Activated T-cell treated with anti-CD3 and anti-CD28 coated beads, Interleukin-2, amount 50 U/mL, for 4 hours (primary cell): ENCODE results near the gene SMAD4. TPM values are rescaled to one million over a fixed set of nuclear protein-coding genes. Genes with fewer than 3 reads are reported as not detected.

Experiments
- ATAC-seq, 2 donors: fragments of 200-7000 bp; cut with Tn5 transposase; one replicate each; pipeline ENCODE4 v1.10.0; 2021
- DNase-seq: peaks from one replicate; pipeline ENCODE4 v3.0.0-alpha.2; 2020
- H3K27me3 Mint-ChIP-seq: one replicate; pipeline ENCODE4 v1.8.0; 2021; ENCODE audit warnings: low read depth, mixed read lengths
- H3K36me3 Mint-ChIP-seq: one replicate; pipeline ENCODE4 v1.8.0; 2022; ENCODE audit warnings: mixed read lengths; ENCODE audit not compliant: insufficient read depth
- H3K4me1 Mint-ChIP-seq: one replicate; pipeline ENCODE4 v1.8.0; 2021; ENCODE audit warnings: low read depth, mixed read lengths
- H3K4me3 Mint-ChIP-seq: one replicate; pipeline ENCODE4 v1.8.0; 2021; ENCODE audit warnings: mild to moderate bottlenecking, moderate library complexity, mixed read lengths
- H3K9me3 Mint-ChIP-seq: one replicate; pipeline ENCODE4 v1.8.0; 2021; ENCODE audit warnings: mixed read lengths
- total RNA-seq, 3 donors: library from RNA; stranded (reverse); gene quantifications; one replicate each; pipeline ENCODE4 v1.2.1, GENCODE V29; 2021

SMAD4 gene
- total RNA-seq, 3 donors from 2014 or later: 58.6 to 60.7 (median 59.6) TPM

DNA sequence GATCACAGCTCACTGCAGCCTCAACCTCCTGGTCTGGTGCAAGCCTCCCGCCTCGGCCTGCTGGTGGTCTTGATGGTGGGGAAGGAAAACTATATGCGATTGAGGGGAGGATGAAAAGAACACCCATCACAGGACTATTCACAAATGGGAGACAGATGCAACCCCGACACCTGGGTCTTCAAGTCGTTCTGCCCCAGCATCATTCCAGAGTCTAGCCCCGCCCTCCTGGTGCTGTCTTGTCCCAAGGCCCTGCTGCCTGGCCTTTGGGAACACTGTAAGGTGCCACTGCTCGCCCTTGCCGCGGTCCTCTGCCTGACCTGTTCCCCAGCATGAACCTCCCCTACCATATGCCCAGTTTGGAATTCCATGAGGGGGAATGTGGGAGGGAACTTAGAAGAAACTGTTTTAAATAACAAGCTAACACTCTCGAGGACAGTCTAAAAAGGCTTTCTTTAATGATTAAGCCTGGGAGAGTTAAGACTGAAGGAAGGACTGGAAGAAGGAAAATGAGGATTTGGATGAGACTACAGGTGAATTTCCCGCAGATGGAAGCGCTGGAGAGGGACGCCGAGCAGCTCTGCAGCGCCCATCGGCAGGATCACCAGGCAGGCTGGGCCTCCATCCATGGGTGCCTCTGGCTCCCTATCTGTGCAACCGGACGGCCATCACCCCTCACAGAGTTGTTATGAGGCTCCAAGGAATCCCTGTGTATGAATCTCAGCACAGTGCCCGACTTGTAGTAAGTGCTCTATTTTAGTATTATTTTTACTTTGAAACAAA is 92.4 kb downstream of the SMAD4 start:
- H3K4me3 Mint-ChIP-seq: no peak overlapping the region
- peaks cover 2% of the 10 kb centered on the region for H3K27me3 Mint-ChIP-seq
- ATAC-seq (no peak), DNase-seq (no peak)
- no peaks in the 10 kb centered on the region for H3K9me3 Mint-ChIP-seq
- H3K36me3 Mint-ChIP-seq: no peaks in the 10 kb centered on the region
- H3K4me1 Mint-ChIP-seq: no peaks in the 10 kb centered on the region

DNA sequence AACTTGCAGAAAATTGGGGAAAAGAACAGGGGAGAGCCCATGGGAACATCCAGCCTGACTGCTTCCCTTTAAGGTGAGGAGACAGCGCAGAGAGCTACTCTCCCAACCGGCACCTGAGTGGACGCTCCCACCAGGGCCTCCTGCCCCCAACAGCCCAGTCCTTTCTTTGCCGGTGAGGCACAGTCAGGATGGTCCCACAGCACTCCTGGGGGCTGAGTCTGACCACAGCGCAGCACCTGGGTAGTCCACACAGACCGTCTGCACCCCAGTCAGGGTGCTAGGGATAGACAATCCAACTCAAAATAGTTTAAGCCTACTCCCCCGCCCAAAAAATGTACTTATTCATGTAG is 93.0 kb downstream of the SMAD4 start:
- no peak for DNase-seq
- Mint-ChIP-seq H3K9me3 (no peaks in the 10 kb centered on the region), H3K4me1 (no peaks in the 10 kb centered on the region), H3K36me3 (no peaks in the 10 kb centered on the region), H3K27me3 (peaks cover 2% of the 10 kb centered on the region), H3K4me3 (no peak overlapping the region)
- no peak for ATAC-seq

DNA sequence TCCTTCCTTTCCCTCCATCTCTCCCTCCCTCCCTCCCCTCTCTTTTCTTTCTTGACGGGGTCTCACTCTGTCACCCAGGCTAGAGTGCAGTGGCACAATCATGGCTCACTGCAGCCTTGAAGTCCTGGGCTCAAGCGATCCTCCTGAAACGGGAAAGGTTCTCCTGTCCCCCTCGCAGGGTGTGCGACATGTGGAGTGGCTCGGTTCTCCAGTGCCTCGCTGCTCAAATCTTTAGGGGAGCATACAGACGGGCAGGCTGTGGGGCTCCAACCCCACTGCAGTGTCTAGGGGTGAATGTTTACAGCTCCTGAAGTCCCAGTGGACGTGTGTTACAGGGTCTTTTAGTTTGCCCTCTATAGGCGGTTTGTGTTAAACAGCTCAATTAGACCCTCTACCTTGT is 93.5 kb downstream of the SMAD4 start:
- Mint-ChIP-seq H3K27me3 (peaks cover 2% of the 10 kb centered on the region), H3K36me3 (no peaks in the 10 kb centered on the region), H3K9me3 (no peaks in the 10 kb centered on the region), H3K4me1 (no peaks in the 10 kb centered on the region), H3K4me3 (no peak overlapping the region)
- ATAC-seq (no peak), DNase-seq (no peak)

DNA sequence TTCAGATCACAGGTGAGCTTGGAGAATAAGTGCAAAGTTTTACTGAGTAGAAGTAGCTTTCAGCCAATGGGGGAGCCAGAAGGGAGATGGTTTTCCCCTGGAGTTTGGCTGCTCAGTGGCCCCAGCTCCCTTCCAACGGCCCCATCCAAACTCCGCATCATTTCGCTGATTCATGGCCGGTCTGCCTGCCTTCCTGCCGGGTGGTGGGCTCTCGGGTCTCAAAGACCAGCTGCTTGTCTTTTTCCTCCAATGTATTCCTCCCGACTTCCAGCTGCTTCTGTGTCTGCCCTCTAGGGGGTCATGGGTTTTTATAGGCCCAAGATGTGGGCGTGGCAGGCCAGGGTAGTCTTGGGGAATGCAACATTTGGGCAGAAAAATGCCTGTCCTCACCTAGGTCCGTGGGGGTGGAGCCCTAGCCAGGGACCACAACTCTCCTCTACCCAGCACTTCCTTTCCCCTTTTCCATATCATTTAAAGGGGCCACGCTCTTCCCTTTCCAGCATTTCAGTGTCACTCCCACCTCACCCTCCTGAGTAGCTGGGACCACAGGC is 94.0 kb downstream of the SMAD4 start:
- DNase-seq (no peak), ATAC-seq (no peak)
- Mint-ChIP-seq H3K4me3 (no peak overlapping the region), H3K9me3 (no peaks in the 10 kb centered on the region), H3K36me3 (no peaks in the 10 kb centered on the region), H3K27me3 (peaks cover 2% of the 10 kb centered on the region), H3K4me1 (no peaks in the 10 kb centered on the region)

DNA sequence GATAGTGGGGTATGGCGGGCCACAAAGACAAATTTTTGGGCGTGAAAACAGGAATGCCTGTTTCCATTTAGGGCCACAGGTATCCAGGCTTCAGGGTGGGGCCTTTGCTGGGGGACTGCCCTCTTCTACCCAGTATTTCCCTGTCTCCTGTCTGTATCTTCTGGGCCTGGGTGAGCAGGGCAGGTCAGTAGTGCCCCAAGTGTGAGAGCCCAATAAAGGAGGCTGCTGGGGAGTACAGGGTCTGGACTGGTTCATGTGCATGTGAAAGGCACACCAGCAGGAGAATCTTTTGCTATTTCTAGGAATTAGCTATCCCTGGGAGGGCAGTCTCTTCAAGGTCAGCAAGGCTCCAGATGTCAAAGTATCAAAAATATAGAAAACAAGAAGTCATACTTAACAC is 96.0 kb downstream of the SMAD4 start:
- H3K4me3 Mint-ChIP-seq: no peak overlapping the region
- H3K27me3 Mint-ChIP-seq: peaks cover 2% of the 10 kb centered on the region
- H3K9me3 Mint-ChIP-seq: no peaks in the 10 kb centered on the region
- ATAC-seq (no peak), DNase-seq (no peak)
- no peaks in the 10 kb centered on the region for H3K4me1 Mint-ChIP-seq
- no peaks in the 10 kb centered on the region for H3K36me3 Mint-ChIP-seq

DNA sequence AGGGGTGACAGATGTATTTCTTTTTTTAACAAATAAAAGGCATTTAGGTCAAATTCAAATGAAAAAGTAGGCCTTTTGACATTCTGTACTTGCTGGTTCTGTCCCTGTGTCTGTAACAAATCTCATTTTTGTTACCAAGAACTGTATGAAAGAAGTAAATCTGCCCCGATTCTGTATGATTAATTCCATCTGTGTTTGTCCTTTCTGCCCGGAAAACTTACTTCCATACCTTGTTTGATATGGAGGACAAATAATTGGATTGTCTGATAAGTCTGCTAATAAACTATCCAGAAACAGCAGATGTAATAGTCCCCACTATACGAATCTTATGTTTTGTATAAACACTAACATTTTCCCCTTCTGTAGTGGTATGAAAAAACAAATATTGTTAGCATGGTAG is 97.7 kb downstream of the SMAD4 start:
- DNase-seq (no peak), ATAC-seq (no peak)
- Mint-ChIP-seq H3K27me3 (peaks cover 2% of the 10 kb centered on the region), H3K4me1 (no peaks in the 10 kb centered on the region), H3K9me3 (no peaks in the 10 kb centered on the region), H3K4me3 (no peak overlapping the region), H3K36me3 (no peaks in the 10 kb centered on the region)

DNA sequence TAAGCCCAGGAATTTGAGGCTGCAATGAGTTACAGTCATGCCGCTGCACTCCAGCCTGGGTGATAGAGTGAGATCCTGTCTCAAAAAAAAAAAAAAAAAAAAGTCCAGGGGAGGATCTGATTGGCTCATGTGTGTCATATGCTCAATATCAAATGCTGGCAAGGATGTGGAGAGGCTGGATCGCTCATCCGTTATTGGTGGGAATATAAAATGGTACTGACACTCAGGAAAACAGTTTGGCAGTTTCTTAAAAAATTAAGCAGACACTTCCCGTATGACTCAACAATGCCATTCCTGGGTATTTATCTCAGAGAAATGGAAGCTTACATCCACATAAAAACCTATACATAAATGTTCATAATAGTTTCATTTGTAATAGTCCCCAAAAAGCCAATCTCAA is 98.5 kb downstream of the SMAD4 start:
- H3K27me3 Mint-ChIP-seq: peaks cover 2% of the 10 kb centered on the region
- H3K4me1 Mint-ChIP-seq: no peaks in the 10 kb centered on the region
- no peak for DNase-seq
- no peak for ATAC-seq
- H3K4me3 Mint-ChIP-seq: no peak overlapping the region
- no peaks in the 10 kb centered on the region for H3K36me3 Mint-ChIP-seq
- no peaks in the 10 kb centered on the region for H3K9me3 Mint-ChIP-seq

DNA sequence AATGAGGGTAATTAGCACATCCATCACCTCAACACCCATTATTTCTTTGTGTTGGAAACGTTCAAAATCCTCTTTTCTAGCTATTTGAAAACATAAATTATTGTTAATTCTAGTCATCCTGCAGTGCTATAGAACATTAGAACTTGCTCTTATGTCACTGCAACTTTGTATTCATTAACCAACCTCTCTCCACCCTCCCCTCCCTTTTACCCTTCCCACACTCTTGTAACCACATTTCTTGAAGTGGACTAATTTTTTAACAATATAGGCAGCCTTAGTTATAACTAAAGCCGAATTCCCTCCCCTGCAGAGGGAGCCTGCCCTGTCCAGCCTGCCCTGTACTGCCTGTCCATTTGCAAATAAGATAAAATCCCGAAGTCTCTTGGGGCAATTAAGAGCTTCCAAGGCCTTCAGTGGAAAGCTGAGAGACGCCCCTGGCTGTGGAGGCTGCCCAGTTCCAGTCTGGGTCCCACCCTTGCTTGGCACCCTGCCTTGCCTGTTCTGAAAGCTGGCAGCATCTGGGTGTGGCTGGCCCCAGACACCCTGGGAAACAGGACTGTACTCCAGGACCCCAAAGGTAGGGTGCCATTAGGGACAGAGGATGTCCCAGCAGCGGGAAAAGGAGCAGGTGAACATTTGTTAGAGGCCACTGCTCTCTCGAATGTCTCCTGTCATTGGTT is 102.4 kb downstream of the SMAD4 start:
- H3K27me3 Mint-ChIP-seq: no peaks in the 10 kb centered on the region
- H3K4me3 Mint-ChIP-seq: no peak overlapping the region
- ATAC-seq (no peak), DNase-seq (no peak)
- no peaks in the 10 kb centered on the region for H3K36me3 Mint-ChIP-seq
- H3K9me3 Mint-ChIP-seq: no peaks in the 10 kb centered on the region
- no peaks in the 10 kb centered on the region for H3K4me1 Mint-ChIP-seq

DNA sequence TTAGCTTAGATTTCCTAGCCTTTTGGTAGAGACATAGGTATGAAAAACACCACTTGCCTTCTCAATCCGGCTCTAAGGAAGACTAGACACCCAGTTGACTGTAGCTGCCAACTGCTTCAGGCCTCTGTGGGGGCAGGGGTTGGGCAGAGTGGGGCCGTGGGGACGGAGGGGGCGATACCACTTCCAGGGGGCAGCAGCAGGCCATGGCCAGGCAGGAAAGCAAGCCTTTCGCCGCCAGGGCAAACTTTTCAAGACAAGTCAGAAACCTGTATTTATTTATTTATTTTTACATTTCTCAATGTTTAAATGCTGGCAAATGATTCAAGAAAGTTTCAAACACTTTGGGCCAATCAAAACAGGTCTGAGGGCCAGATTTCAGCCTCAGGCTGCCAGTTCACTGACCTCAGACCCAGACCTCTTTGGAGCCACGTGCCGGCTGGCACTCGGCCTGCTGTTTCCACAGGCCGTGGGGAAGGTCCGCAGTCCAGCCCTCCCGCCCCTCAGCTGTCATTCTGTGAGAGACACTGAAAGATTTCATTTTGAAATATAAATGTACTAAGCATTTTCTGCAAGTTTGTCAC is 103.7 kb downstream of the SMAD4 start:
- ATAC-seq: no peak
- H3K27me3 Mint-ChIP-seq: no peaks in the 10 kb centered on the region
- no peaks in the 10 kb centered on the region for H3K9me3 Mint-ChIP-seq
- H3K4me1 Mint-ChIP-seq: no peaks in the 10 kb centered on the region
- no peaks in the 10 kb centered on the region for H3K36me3 Mint-ChIP-seq
- H3K4me3 Mint-ChIP-seq: no peak overlapping the region
- no peak for DNase-seq

Other genes starting within 250 kb of the SMAD4 start
- not detected for gene MRO, start 210.2 kb upstream of the SMAD4 start, total RNA-seq
- 100 to 1,000 TPM in 2 of 3 donors, 10 to 100 TPM in 1; 90.9 to 108 (median 108) TPM for gene ME2, start 151.1 kb upstream of the SMAD4 start, total RNA-seq
- 1 to 10 TPM; 5.9 to 10.0 (median 6.5) TPM for gene ELAC1, start 62.2 kb upstream of the SMAD4 start, total RNA-seq
- gene MEX3C, start 167.5 kb downstream of the SMAD4 start, total RNA-seq: 10 to 100 TPM; 67.4 to 89.2 (median 80.3) TPM